ENCODE results near the gene NOS3. TPM values are rescaled to one million over a fixed set of nuclear protein-coding genes. Genes with fewer than 3 reads are reported as not detected.

NOS3 gene
- total and polyA plus RNA-seq, 9 of the 15 experiments (the other 6 are each of a cell fraction or from before 2014, with no cell fraction given), result 1.1 to 121 (median 23.6) TPM

- TF ChIP-seq MGA (IDR thresholded peaks at IDR 0.05), result no peak
- peak; percentile 55 to 93; a peak in 2 of 4 replicates for TF ChIP-seq RCOR1 (IDR thresholded peaks at IDR 0.05; ENCODE audit: borderline replicate concordance in 1 of 2, low read depth in 2 of 2, low read length in 2 of 2)
- no peak for TF ChIP-seq ATF6 (CRISPR knock-in tag; IDR thresholded peaks at IDR 0.05)
- no peak for TF ChIP-seq PURB (CRISPR knock-in tag; IDR thresholded peaks at IDR 0.05; ENCODE audit: low read depth)
- TF ChIP-seq, protein P1, sequence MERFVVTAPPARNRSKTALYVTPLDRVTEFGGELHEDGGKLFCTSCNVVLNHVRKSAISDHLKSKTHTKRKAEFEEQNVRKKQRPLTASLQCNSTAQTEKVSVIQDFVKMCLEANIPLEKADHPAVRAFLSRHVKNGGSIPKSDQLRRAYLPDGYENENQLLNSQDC (CRISPR knock-in tag; IDR thresholded peaks at IDR 0.05), result 0 out of 2 replicates have a peak, but pooled peaks have one; percentile 66
- no peak for TF ChIP-seq GTF2B (IDR thresholded peaks at IDR 0.05; ENCODE audit: extremely low read depth, insufficient read length)
- TF ChIP-seq UBTF (IDR thresholded peaks at IDR 0.05; ENCODE audit: borderline replicate concordance in 1 of 2, low read depth in 2 of 2, low read length in 2 of 2), result peak; percentile 76 to 81; a peak in 3 of 4 replicates
Observed at GRCh38 chr7:151038951-151039849, 48.4 kb downstream of the NOS3 start (continued).

Data from K562 (cell line).